Non-pigmented ciliary epithelial cell (primary cell): Measurements from ENCODE around the gene THTPA.

ENCODE experiments used
- DNase-seq: peaks from one replicate; pipeline ENCODE4 v3.0.0-alpha.2; 2010; ENCODE audit warnings: low read depth

Gene THTPA

GRCh38 chr14:23551266-23552028 lies 4.6 kb upstream of the THTPA start, which contains the start of gene ZFHX2:
ZFHX2 (minus strand) TSS chr14:23551765; CDS start chr14:23535325, 16,440 bp downstream.
- DNase-seq = no peak

GRCh38 chr14:23555533-23555881 lies 564 bp upstream of the THTPA start:
- no peak for DNase-seq

GRCh38 chr14:23556700-23557440 lies 799 bp downstream of the THTPA start:
- DNase-seq = no peak

- DNase-seq = no peak
These were observed 1.4 kb downstream of the THTPA start for GRCh38 chr14:23557521-23557920.

- no peak for DNase-seq
These were observed 1.9 kb downstream of the THTPA start for GRCh38 chr14:23557946-23558345.

- DNase-seq = no peak
These were observed 2.4 kb downstream of the THTPA start for GRCh38 chr14:23558346-23559009.

GRCh38 chr14:23559010-23559925 lies 3.2 kb downstream of the THTPA start:
- DNase-seq = no peak

- DNase-seq = no peak
These were observed 4.0 kb downstream of the THTPA start for GRCh38 chr14:23559926-23560520.

GRCh38 chr14:23561259-23561658 lies 5.2 kb downstream of the THTPA start:
- DNase-seq = no peak

- DNase-seq = no peak
These were observed 6.1 kb downstream of the THTPA start for GRCh38 chr14:23561873-23562821.

- no peak for DNase-seq
These were observed 6.9 kb downstream of the THTPA start for GRCh38 chr14:23562822-23563472.

GRCh38 chr14:23563473-23564180 lies 7.6 kb downstream of the THTPA start:
- DNase-seq = no peak

GRCh38 chr14:23564181-23564812 lies 8.2 kb downstream of the THTPA start:
- no peak for DNase-seq

GRCh38 chr14:23564876-23565275 lies 8.8 kb downstream of the THTPA start:
- DNase-seq = no peak

GRCh38 chr14:23565626-23566025 lies 9.6 kb downstream of the THTPA start:
- DNase-seq = no peak

GRCh38 chr14:23566112-23566777 lies 10.2 kb downstream of the THTPA start:
- DNase-seq = no peak

GRCh38 chr14:23566778-23567185 lies 10.7 kb downstream of the THTPA start:
- DNase-seq = no peak
